Upper lobe of left lung (tissue), 4 donors: ENCODE data around the gene HTRA3.

Experiments used
- CTCF ChIP-seq, 6 experiments: fragments of 450-650 bp in 4 of 6; fragments of 200-600 bp in 2 of 6; sonication (generic) in 2 of 6; IDR thresholded peaks; one replicate each; pipeline ENCODE4 v1.5.1; 2016 to 2019; ENCODE audit warnings: antibody characterized with exemption in 6 of 6
- EP300 ChIP-seq, 4 donors: sonication (generic); formaldehyde crosslinking; IDR thresholded peaks; one replicate each; pipeline ENCODE4 v1.5.1; 2017; ENCODE audit warnings: antibody characterized with exemption in 4 of 4, control low read depth in 2 of 4
- POLR2A ChIP-seq, 4 donors: fragments of 450-650 bp; IDR thresholded peaks; one replicate each; pipeline ENCODE4 v1.5.1; 2016 to 2017; ENCODE audit warnings: antibody characterized with exemption in 4 of 4, mild to moderate bottlenecking in 2 of 4
- POLR2AphosphoS5 ChIP-seq, 2 donors: sonication (generic); formaldehyde crosslinking; IDR thresholded peaks; one replicate each; pipeline ENCODE4 v1.5.1; 2017; ENCODE audit warnings: antibody characterized with exemption in 2 of 2

GRCh38 chr4:8237256-8237989 lies 32.1 kb upstream of the HTRA3 start:
- TF ChIP-seq CTCF (IDR thresholded peaks at IDR 0.05) = no peak
- TF ChIP-seq POLR2A (IDR thresholded peaks at IDR 0.05) = no peak
- no peak for TF ChIP-seq POLR2AphosphoS5 (IDR thresholded peaks at IDR 0.05)
- TF ChIP-seq EP300 (IDR thresholded peaks at IDR 0.05) = no peak
